ENCODE data around the gene MTMR12. TPM values are rescaled to one million over a fixed set of nuclear protein-coding genes. Genes with fewer than 3 reads are reported as not detected.
"Not testable (repeated sequence)": the region's sequence is repeated elsewhere in the genome, so short reads cannot be mapped to it uniquely, and the experiment has no call there.

MTMR12 gene
- total and polyA plus RNA-seq, 2 of the 13 experiments (the other 11 are each of a cell fraction or from before 2014, with no cell fraction given): 23.4 to 36.6 TPM

GRCh38 chr5:32217886-32218396, 94.8 kb downstream of the MTMR12 start:
- intact Hi-C loops (cut with micrococcal nuclease; ENCODE audit: unreplicated experiment): no loop called here
- ATAC-seq (peak; percentile 33), DNase-seq (ENCODE audit: low spot score) (peak; percentile 53), FAIRE-seq (no peak)
- CTCF ChIA-PET (ENCODE audit: low intra/inter-chr PET ratio, low total read pairs): no interaction called here
- WGBS (ENCODE audit: low lambda C conversion rate): 53% methylated on average over 9 of the region's 12 CpGs
- Histone ChIP-seq H3K4me1 (ENCODE audit: insufficient read depth, low read length) (peaks cover 26% of the 10 kb centered on the region), H3K27ac (ENCODE audit: extremely low read length, insufficient read depth, low read length) (no peak overlapping the region), H4K20me1 (ENCODE audit: insufficient read depth, low read length) (no peaks in the 10 kb centered on the region), H3K9ac (ENCODE audit: insufficient read depth, low read depth, low read length) (no peak overlapping the region), H2AFZ (ENCODE audit: low read length) (peak overlapping the region; percentile 82), H3K4me3 (replicated peaks in 1 of 3; ENCODE audit: insufficient read depth in 1 of 3, low read depth in 2 of 3, low read length in 3 of 3) (no peak overlapping the region), H3K79me2 (ENCODE audit: insufficient read depth, low read length) (no peaks in the 10 kb centered on the region), H3K9me3 (ENCODE audit: low read length) (no peaks in the 10 kb centered on the region), H3K4me2 (ENCODE audit: low read depth, low read length) (peak overlapping the region; percentile 18), H3K36me3 (replicated peaks in 1 of 2; ENCODE audit: control insufficient read depth in 1 of 2, insufficient read depth in 2 of 2, low read length in 2 of 2) (no peaks in the 10 kb centered on the region), H3K27me3 (ENCODE audit: control insufficient read depth in 1 of 2, insufficient read depth in 2 of 2, low read length in 2 of 2) (no peaks in the 10 kb centered on the region)
- POLR2A ChIA-PET: interaction anchor here (0.8 kb wide), 1 partner anchor 44 kb away, joined by 3 read pairs; the partner anchor contains the start of gene GOLPH3
- TF ChIP-seq PCBP2 (optimal IDR thresholded peaks at IDR 0.05; ENCODE audit: low read depth, low read length, poor library complexity, severe bottlenecking) (no peak), ZFP91 (CRISPR knock-in tag; IDR thresholded peaks at IDR 0.05; ENCODE audit: borderline replicate concordance) (no peak), ZHX2 (IDR thresholded peaks at IDR 0.05; ENCODE audit: low read depth) (0 out of 2 replicates have a peak, but pooled peaks have one; percentile 28), ZHX2 (CRISPR knock-in tag; IDR thresholded peaks at IDR 0.05; ENCODE audit: borderline replicate concordance) (no peak), ETS1 (CRISPR knock-in tag; IDR thresholded peaks at IDR 0.05) (no peak), CENPX (CRISPR knock-in tag; IDR thresholded peaks at IDR 0.05) (no peak), ZNF362 (CRISPR knock-in tag; IDR thresholded peaks at IDR 0.05; ENCODE audit: borderline replicate concordance) (no peak)
- BruUV-seq (replicated peaks): no TSS peak
- in situ Hi-C loops (cut with HindIII; ENCODE audit: extremely low pct_ligation_motif_present, low pct_unique_long_range_greater_than_20kb): no loop called here

GRCh38 chr5:32214344-32214743, 98.4 kb downstream of the MTMR12 start:
- H3K4me2 ChIP-seq (ENCODE audit: low read depth, low read length); H3K79me2 ChIP-seq (ENCODE audit: insufficient read depth, low read length); DNase-seq (ENCODE audit: low spot score); H3K9ac ChIP-seq (ENCODE audit: insufficient read depth, low read depth, low read length); H3K36me3 ChIP-seq (replicated peaks in 1 of 2; ENCODE audit: control insufficient read depth in 1 of 2, insufficient read depth in 2 of 2, low read length in 2 of 2); H3K4me3 ChIP-seq (replicated peaks in 1 of 3; ENCODE audit: insufficient read depth in 1 of 3, low read depth in 2 of 3, low read length in 3 of 3); in situ Hi-C loops (cut with HindIII; ENCODE audit: extremely low pct_ligation_motif_present, low pct_unique_long_range_greater_than_20kb); ATAC-seq; H4K20me1 ChIP-seq (ENCODE audit: insufficient read depth, low read length); POLR2A ChIA-PET; H2AFZ ChIP-seq (ENCODE audit: low read length); BruUV-seq (replicated peaks); FAIRE-seq; CTCF ChIA-PET (ENCODE audit: low intra/inter-chr PET ratio, low total read pairs); H3K9me3 ChIP-seq (ENCODE audit: low read length); H3K27ac ChIP-seq (ENCODE audit: extremely low read length, insufficient read depth, low read length); H3K27me3 ChIP-seq (ENCODE audit: control insufficient read depth in 1 of 2, insufficient read depth in 2 of 2, low read length in 2 of 2); intact Hi-C loops (cut with micrococcal nuclease; ENCODE audit: unreplicated experiment): not testable (repeated sequence)
- peaks cover 47% of the 10 kb centered on the region for H3K4me1 ChIP-seq (ENCODE audit: insufficient read depth, low read length)
- WGBS (ENCODE audit: low lambda C conversion rate): 100% methylated on average over 1 of the region's 1 CpG

Measured in HepG2 (cell line).